HL-60 (cell line): ENCODE data around the gene SNX30.

ENCODE experiments used
- CTCF ChIP-seq: IDR thresholded peaks from one replicate; pipeline ENCODE4 v1.5.1; 2011; ENCODE audit warnings: low read length, control low read depth, inconsistent platforms; ENCODE audit not compliant: insufficient read depth
- GABPA ChIP-seq: IDR thresholded peaks from 2 replicates; pipeline ENCODE4 v1.6.1; 2012; ENCODE audit warnings: low read depth
- POLR2AphosphoS5 ChIP-seq: IDR thresholded peaks from 2 replicates; pipeline ENCODE4 v1.6.1; 2012; ENCODE audit warnings: low read depth
- REST ChIP-seq: IDR thresholded peaks from 2 replicates; pipeline ENCODE4 v1.6.1; 2012; ENCODE audit warnings: low read depth; ENCODE audit not compliant: insufficient replicate concordance
- SPI1 ChIP-seq: IDR thresholded peaks from 2 replicates; pipeline ENCODE4 v1.6.1; 2012; ENCODE audit warnings: low read depth, mild to moderate bottlenecking, borderline replicate concordance

GRCh38 chr9:112777914-112778313 is 27.4 kb downstream of the SNX30 start:
- TF ChIP-seq CTCF (no peak), REST (no peak), POLR2AphosphoS5 (no peak), GABPA (no peak), SPI1 (no peak)
